DND-41 (cell line): ENCODE measurements around the gene FARSA.

Experiments used
- ATAC-seq: fragments of 200-7000 bp; cut with Tn5 transposase; 3 replicates; pipeline ENCODE4 v1.9.1; 2021; ENCODE audit warnings: low read depth; ENCODE audit not compliant: insufficient read depth
- DNase-seq: peaks from one replicate; pipeline ENCODE4 v3.0.0-alpha.2; 2020
- H2AFZ ChIP-seq: 2 replicates; pipeline ENCODE4 v1.6.0; 2012; ENCODE audit warnings: low read depth, low read length
- H3K27ac ChIP-seq: 2 replicates; pipeline ENCODE4 v1.5.1; 2012; ENCODE audit warnings: low read length, inconsistent platforms
- H3K27me3 ChIP-seq: fragments of 200-600 bp; sonication (generic); 2 replicates; pipeline ENCODE4 v1.6.0; 2012; ENCODE audit warnings: low read length, mild to moderate bottlenecking, inconsistent platforms; ENCODE audit not compliant: insufficient read depth, poor library complexity
- H3K36me3 ChIP-seq: 2 replicates; pipeline ENCODE4 v1.5.1; 2012; ENCODE audit warnings: low read length, inconsistent platforms; ENCODE audit not compliant: insufficient read depth
- H3K4me1 ChIP-seq: 2 replicates; pipeline ENCODE4 v1.5.1; 2012; ENCODE audit warnings: mild to moderate bottlenecking, low read length; ENCODE audit not compliant: insufficient read depth
- H3K4me2 ChIP-seq: 2 replicates; pipeline ENCODE4 v1.6.0; 2012; ENCODE audit warnings: mild to moderate bottlenecking, moderate library complexity, low read length, inconsistent platforms; ENCODE audit not compliant: insufficient read depth
- H3K4me3 ChIP-seq, 2 experiments: fragments of 200-600 bp in 1 of 2; shearing (Covaris generic) in 1 of 2; 2 replicates each; pipeline ENCODE4 v1.5.1; 2012 to 2016; ENCODE audit warnings: inconsistent platforms in 2 of 2, low read length in 2 of 2, mild to moderate bottlenecking in 2 of 2, low read depth in 1 of 2, moderate library complexity in 1 of 2
- H3K79me2 ChIP-seq: 2 replicates; pipeline ENCODE4 v1.6.0; 2012; ENCODE audit warnings: low read length, inconsistent platforms; ENCODE audit not compliant: insufficient read depth
- H3K9ac ChIP-seq: 2 replicates; pipeline ENCODE4 v1.6.0; 2012; ENCODE audit warnings: low read depth, mild to moderate bottlenecking, inconsistent platforms, low read length, moderate library complexity
- H3K9me3 ChIP-seq: 2 replicates; pipeline ENCODE4 v1.5.1; 2012; ENCODE audit warnings: low read length, moderate library complexity, mild to moderate bottlenecking, inconsistent platforms; ENCODE audit not compliant: insufficient read depth, severe bottlenecking
- H4K20me1 ChIP-seq: 2 replicates; pipeline ENCODE4 v1.6.0; 2012; ENCODE audit warnings: low read length; ENCODE audit not compliant: insufficient read depth
- EZH2 ChIP-seq: IDR thresholded peaks from 3 replicates; pipeline ENCODE4 v1.6.1; 2012; ENCODE audit warnings: borderline replicate concordance, low read depth, mild to moderate bottlenecking, moderate library complexity, low read length, inconsistent platforms; ENCODE audit not compliant: severe bottlenecking
- TF ChIP-seq, protein P1 (sequence below): IDR thresholded peaks from 2 replicates; pipeline ENCODE4 v1.5.1; 2012; ENCODE audit warnings: borderline replicate concordance, low read length, moderate library complexity, mild to moderate bottlenecking; ENCODE audit not compliant: poor library complexity, severe bottlenecking; ENCODE audit errors: extremely low read depth

The FARSA gene

DNA sequence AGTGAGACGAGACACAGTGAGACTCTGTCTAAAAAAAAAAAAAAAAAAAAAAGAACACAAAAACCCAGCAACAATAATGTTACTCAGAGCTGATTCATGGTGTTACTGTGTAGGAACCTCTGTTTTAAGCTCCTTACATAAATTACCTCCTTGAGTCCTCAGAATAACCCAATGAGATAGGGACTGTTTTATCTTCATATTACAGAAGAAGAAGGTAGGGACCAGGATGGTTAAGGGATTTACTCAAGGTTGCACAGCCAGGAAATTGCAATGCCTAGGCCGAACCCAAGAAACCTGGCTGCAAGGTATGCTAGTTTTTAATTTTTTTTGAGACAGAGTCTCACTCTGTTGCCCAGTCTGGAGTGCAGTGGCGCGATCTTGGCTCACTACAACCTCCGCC, 34.4 kb upstream of the FARSA start:
- no peak overlapping the region for H3K27ac ChIP-seq
- H3K4me2 ChIP-seq, result no peak overlapping the region
- no peaks in the 10 kb centered on the region for H4K20me1 ChIP-seq
- peaks cover 16% of the 10 kb centered on the region for H3K4me1 ChIP-seq
- no peak for TF ChIP-seq EZH2
- TF ChIP-seq, protein P1, sequence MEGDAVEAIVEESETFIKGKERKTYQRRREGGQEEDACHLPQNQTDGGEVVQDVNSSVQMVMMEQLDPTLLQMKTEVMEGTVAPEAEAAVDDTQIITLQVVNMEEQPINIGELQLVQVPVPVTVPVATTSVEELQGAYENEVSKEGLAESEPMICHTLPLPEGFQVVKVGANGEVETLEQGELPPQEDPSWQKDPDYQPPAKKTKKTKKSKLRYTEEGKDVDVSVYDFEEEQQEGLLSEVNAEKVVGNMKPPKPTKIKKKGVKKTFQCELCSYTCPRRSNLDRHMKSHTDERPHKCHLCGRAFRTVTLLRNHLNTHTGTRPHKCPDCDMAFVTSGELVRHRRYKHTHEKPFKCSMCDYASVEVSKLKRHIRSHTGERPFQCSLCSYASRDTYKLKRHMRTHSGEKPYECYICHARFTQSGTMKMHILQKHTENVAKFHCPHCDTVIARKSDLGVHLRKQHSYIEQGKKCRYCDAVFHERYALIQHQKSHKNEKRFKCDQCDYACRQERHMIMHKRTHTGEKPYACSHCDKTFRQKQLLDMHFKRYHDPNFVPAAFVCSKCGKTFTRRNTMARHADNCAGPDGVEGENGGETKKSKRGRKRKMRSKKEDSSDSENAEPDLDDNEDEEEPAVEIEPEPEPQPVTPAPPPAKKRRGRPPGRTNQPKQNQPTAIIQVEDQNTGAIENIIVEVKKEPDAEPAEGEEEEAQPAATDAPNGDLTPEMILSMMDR, result no peak
- no peaks in the 10 kb centered on the region for H3K36me3 ChIP-seq
- no peak overlapping the region for H3K9ac ChIP-seq
- H2AFZ ChIP-seq, result no peak overlapping the region
- no peak overlapping the region for H3K4me3 ChIP-seq
- no peaks in the 10 kb centered on the region for H3K79me2 ChIP-seq
- DNase-seq (no peak), ATAC-seq (no peak)
- no peaks in the 10 kb centered on the region for H3K27me3 ChIP-seq
- no peaks in the 10 kb centered on the region for H3K9me3 ChIP-seq

DNA sequence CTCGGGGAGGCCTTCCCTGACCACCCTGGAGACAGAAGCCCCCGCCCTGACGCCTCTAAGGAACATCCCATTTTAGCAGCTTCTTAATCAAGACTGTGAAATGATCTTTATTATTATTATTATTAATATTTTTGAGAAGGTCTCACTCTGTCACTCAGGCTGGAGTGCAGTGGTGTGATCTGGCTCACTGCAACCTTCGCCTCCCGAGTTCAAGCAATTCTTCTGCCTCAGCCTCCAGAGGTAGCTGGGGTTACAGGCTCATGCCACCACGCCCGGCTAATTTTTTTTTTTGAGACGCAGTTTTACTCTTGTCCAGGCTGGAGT, 32.3 kb upstream of the FARSA start:
- peak overlapping the region; percentile 88 for H3K9ac ChIP-seq
- no peaks in the 10 kb centered on the region for H3K79me2 ChIP-seq
- H3K36me3 ChIP-seq, result no peaks in the 10 kb centered on the region
- DNase-seq (no peak), ATAC-seq (no peak; the same call in 2 of the 3 replicates)
- peak overlapping the region; percentile 100 for H2AFZ ChIP-seq
- H3K4me1 ChIP-seq, result peaks cover 16% of the 10 kb centered on the region
- peak overlapping the region; percentile 99 for H3K4me2 ChIP-seq
- no peaks in the 10 kb centered on the region for H3K27me3 ChIP-seq
- H3K9me3 ChIP-seq, result no peaks in the 10 kb centered on the region
- H4K20me1 ChIP-seq, result no peaks in the 10 kb centered on the region
- H3K27ac ChIP-seq, result peak overlapping the region; percentile 98
- H3K4me3 ChIP-seq, result peak overlapping the region; percentile 48 to 83; a peak in 3 of 4 replicates
- TF ChIP-seq, protein P1, result no peak
- no peak for TF ChIP-seq EZH2

DNA sequence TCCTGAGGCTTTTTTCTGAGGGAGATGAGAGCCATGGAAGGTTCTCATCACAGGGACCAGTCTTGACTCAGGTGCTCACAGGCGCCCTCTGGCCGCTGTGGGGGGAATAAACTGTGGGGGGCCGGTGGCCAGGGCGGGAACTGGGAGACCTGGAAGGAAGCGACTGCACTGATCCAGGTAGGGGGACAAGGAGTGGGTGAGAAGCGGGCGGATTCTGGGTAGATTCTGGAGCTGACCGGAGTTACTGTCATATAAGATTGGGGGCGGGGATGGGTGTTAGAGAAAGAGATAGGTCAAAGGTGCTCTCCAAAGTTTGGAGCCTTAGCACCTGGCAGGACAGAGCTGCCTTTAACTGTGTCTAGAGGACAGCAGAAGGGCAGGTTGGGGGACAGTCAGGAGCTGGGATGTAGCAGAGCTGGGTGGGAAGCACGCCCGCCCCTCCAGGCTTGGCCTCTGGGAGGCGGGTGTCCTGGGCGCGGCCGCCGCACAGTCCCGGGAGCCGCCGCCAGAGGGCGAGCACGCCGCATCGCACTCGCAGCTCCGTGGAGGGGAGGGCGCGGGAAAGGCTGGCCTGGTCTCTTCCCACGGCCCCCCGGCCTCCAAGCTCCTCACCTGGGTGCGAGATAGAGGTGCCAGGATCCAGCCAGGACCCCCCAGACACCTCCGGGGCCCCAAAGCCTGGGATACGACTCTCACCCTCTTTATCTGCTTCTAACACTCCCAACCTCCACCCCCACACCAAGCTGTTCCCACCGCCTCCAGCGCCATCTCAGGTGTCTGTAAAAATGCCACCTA, 31.7 kb upstream of the FARSA start:
- H3K27ac ChIP-seq, result peak overlapping the region; percentile 98
- peak; percentile 89 for DNase-seq
- ATAC-seq, result peak; percentile 94
- H3K9ac ChIP-seq, result peak overlapping the region; percentile 88
- H3K4me2 ChIP-seq, result peak overlapping the region; percentile 99
- H3K9me3 ChIP-seq, result no peaks in the 10 kb centered on the region
- H3K36me3 ChIP-seq, result no peaks in the 10 kb centered on the region
- H3K27me3 ChIP-seq, result no peaks in the 10 kb centered on the region
- peak overlapping the region; percentile 48 to 83; a peak in 3 of 4 replicates for H3K4me3 ChIP-seq
- no peak for TF ChIP-seq EZH2
- TF ChIP-seq, protein P1, result peak; percentile 78
- H3K79me2 ChIP-seq, result no peaks in the 10 kb centered on the region
- peaks cover 16% of the 10 kb centered on the region for H3K4me1 ChIP-seq
- peak overlapping the region; percentile 100 for H2AFZ ChIP-seq
- H4K20me1 ChIP-seq, result no peaks in the 10 kb centered on the region
